IPS-11a (cell line): ENCODE data around the gene LINC00305.

Source experiments
- H3K4me3 ChIP-seq: one replicate; pipeline ENCODE4 v1.5.1; 2013; ENCODE audit warnings: low read depth, low read length, control low read depth

LINC00305 gene

DNA sequence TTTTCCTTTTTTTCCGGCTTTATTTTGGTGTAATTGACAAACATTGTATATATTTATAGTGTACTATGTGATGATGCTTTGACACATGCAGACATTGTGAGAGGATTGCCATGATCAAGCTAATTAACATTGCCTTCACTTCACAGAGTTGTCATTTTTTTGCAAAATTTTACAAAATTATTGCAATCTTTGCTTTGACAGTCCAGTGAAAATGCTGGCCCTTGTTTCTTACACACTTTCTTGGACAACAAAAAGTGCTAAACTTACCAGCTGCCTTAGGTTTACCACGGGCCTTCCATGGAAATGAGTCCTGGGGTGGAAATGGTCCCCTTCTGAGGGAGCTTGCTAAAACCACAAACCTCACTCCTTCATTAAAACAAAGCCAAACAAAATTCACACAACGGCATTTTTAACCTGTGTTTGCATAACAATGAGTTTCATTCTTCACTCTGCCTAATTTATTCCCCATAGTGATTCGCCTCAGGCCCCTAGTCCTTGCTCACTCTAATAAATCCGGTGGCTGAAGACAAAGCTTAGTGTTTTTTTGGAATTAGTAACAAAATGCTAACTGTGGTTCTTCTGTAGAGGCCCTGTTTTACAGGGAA is 32.2 kb downstream of the LINC00305 start:
- no peak overlapping the region for H3K4me3 ChIP-seq

DNA sequence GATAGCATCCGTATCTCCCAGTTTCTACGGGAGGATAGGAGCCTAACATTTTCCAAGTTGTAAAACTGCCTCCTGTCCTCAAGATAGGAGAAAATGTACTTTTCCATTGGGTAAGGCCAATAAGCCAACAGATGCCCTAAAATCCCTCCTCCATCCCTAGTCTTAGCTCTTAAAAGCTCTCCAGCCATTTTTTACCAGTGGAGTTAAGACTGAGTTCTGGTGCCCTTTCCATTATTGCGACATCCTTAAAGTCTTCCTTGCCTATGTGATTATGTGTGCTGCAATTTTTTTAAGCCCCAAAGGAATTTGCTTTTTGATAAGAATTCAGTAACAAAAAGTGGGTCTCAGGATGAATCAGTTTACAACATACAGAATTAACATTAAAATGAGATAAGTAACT is 33.0 kb downstream of the LINC00305 start:
- H3K4me3 ChIP-seq = no peak overlapping the region

DNA sequence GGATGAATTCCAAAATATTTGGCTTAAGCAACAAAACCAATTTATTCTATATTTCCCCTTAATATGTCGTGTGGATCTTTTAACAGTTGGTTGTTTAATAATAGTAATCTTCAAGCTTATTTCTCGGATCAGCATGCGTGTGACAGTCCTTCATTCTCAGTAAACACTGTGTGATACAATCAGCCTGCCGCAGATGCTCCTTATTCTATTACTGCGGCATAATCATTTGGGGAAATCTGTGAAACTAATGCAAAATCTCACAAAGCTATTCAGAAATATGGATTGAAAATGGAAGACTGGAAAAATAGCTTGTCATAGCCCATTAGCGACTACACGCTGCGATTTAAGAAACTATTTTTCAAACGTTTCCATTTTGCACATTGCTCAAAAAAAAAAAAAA is 36.9 kb downstream of the LINC00305 start:
- H3K4me3 ChIP-seq = no peak overlapping the region

DNA sequence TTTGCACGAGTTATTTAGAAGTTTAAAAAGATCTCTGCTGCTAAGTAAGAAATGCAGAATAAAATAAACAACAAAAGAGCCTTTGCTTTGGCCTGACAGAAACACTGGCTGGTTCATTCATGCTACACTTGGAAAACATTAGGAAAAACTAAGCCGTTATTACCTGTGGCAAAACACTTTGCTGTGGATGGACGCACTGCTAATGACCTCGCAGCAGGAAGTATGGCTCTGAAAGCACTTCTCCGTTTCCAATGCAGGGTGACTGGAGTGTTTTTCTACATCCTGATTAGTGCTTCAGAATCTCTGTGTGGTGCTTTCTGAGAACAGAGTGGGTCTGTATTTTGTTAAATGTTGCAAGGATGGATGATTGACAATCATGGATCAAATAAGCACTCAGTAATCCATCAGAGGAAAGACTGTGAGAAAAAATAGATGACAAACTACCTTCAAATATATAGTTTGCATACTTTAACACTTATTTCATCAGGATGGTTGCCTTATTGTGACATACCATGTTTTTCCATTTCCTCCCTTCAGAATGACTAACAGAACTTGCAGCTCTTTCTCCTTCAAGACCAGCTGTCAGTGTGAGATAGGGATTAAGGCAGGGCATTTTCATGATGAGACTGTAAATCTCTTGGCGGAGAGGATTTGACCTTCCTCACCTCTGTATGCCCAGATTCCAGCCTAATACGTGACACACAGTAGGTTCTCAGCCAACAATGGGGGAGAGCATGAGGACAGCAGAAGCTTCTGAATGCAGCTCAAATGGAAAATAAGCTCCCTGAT is 38.0 kb downstream of the LINC00305 start:
- no peak overlapping the region for H3K4me3 ChIP-seq

DNA sequence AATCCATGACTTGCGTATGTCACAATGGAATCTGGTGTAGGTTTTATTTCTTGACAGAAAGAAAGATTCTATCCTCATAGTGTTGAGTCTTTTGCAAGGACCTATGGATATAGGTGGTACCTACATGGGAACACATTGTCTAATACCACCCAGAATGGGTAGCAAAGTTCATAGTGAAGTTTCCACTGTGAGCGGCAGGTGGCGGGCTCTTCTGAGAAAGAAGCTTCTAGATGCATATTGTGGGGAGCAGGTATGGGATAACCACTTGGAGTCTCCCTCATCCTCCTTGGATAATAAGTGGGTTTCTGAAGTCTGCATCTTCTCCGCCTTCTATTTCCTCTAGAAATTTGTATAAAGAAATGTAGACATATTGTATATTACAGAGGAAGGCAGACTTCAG is 44.9 kb downstream of the LINC00305 start:
- no peak overlapping the region for H3K4me3 ChIP-seq

DNA sequence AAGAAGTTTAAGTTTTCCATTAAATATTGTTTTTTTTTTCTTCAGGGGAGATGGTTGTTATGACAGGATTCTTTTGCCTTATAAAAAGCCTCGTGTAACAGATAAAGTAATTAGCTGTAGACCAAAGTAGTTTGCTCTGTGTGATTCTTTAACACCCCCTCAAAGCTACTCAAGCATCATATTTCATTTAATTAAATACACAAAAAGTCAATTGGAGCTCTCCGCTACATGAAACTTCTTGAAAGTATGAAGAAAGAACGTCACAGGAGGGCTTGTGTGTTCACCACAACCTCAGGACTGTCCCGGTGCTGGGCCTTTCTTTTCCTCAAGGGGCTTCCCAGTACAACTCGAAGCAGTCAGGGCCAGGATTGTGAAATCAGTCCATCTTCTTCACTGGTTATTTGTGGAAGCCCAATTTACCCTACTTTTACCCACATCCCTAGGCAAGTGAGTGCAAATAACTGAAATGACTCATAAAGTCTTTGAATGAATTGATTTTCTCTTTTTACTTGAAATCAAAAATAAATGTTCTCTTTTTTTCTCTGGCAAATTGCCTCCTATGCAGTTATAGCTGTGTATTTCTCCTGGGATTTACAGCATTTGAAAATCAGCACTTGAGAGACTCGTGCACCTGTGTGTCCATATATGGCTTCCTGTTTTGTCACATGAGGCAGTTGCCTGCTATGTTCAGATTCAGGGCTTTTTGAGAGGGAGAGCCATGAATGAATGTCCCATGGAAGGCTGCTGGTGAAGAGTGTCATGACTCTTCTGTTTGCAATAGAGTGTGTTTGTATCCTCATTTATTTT is 48.6 kb downstream of the LINC00305 start:
- H3K4me3 ChIP-seq = no peak overlapping the region

DNA sequence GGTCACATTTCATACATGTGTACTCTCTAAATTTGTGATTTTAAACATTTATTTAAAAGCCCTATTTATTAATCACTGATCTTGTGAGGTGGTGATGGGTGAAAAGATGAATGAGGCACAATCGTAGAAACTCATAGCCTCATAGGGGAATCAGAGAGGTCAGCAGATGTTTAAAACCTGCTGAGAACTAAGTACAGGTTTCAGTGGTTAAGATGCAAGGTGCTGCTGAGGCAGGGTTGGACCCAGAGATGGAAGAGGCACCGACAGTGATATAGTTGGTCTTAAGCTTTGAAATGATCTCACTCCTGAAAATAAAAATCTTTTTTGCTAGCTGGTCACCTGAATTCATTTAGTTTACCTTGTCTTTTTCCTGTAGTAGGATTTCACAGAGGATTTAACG is 49.6 kb downstream of the LINC00305 start:
- no peak overlapping the region for H3K4me3 ChIP-seq

DNA sequence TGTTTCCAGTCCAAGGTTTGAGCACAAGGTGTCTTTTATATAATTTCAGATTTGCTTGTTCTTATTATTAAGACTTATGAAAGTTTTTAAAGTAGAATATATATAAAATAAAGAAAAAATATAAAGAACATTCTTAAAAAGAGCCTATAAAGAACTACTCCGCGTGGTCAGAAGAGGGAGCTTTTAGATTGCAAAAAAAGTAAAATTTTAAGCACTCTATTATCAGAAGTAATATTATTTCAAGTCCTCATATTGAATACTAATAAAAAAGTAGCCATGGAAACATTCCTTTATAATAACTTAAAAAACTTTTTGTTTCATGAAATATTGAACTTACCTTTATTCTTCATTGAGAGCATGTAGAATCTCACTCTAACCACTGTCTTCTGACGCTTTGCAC is 51.4 kb downstream of the LINC00305 start:
- no peak overlapping the region for H3K4me3 ChIP-seq

DNA sequence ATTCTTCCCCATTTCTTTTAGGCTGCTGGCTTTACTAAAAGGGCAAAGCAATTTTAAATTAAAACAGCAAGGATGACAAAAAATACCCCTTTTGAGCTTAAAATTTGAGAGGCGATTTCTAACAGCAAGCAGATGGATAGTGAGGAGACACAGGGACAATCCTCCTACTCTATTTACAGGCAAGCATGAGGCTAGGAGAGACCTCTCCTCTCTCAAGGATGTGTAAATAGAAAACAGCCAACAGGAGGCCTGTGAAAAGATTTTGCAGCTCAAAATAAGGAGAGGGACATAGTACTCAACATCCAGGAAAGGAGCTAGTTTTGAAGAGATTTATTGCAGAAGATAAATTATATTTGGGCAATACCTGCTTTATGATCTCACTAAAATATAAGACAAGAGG is 53.8 kb downstream of the LINC00305 start:
- no peak overlapping the region for H3K4me3 ChIP-seq

DNA sequence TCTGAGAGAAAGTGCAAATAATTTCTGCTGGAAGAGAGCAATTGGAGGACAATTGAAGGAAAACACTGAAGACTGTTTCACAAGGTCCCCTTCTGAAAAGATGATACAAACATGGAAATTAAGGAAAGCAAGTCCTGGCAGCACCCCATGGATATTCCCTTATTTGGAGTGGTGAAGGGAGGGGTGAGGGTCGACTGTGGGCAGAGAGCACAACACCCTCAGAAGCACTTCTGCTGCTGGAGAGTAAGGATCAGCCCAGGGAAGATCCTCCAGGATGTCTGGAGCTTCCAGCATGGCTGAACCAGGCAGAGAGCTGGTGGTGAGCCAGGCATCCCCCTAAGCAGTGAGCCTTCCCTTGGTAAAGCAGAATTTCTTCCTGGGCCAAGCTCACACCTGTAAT is 54.7 kb downstream of the LINC00305 start:
- H3K4me3 ChIP-seq = no peak overlapping the region

DNA sequence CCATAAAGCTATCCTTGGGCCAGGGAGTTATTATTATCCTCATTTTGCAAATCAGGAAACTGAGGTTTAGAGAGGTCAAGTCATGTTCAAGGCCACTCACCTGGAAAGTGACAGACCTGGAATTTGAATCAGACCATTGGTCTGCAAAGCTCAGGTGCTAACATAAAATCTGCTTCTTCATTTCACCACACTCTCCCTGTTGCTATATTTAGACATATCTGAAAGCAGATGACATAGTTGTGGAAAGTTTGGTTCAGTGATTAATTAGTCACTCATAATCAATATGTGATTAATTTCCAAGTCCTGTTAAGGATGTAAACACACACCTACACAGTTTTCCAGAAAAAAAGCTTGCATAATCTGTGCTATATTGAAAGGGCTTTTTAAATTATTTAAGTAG is 57.4 kb downstream of the LINC00305 start:
- no peak overlapping the region for H3K4me3 ChIP-seq

DNA sequence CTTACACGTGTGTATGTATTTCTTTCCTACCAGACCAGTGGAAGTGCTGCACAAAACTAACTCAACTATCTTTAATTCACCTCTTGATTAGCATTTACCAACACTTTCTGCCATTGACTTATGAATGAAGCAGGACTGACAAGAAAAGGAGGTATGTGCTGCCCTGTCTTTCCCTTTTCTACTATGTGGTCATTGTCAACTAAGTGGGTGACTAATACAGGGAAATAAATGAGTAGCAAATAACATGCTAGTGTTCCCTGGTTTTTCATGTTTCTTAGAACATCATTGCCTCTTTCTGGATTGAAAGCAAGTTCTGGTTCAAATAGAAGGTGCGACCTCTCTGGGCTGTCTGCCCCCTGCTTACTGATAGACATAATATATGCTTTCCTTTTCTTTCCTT is 58.0 kb downstream of the LINC00305 start:
- H3K4me3 ChIP-seq = no peak overlapping the region

DNA sequence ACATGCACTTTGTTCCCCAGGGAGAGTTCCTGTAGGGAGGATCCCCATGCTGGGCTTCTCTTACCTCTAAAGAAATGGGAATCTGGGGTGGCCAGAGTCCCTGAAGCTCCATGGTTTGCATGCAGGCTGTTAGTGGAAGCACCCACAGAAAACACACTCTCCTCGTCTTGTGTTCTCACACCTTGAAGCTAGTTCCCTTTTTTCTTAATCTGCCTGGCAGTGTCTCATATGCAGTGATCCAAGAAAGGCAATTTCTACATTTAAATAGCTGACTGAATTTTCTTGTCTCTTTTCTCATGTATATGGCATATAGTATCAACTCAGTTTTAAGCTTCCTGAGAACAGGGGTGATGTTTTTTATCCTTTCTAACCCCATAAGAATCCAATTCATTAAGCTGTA is 65.0 kb downstream of the LINC00305 start:
- H3K4me3 ChIP-seq = no peak overlapping the region

DNA sequence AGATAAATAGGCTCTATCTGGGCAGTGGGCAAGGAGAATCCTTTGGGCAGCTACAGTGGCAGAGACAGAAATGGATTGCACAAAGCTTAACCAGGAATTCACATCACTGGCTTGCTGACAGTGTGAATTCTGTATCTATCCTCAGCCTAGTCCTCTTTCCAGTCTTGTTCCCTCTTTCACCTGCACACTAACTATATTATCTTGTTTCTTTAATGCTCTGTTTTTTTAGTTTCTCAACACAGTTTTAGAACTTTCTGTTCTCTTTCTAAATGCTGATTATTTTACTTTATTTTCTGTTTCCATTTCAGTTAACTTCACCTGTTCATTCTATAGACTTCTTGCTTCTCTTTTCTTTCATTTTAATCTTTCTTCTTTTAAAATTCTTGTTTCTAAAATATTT is 66.4 kb downstream of the LINC00305 start:
- no peak overlapping the region for H3K4me3 ChIP-seq

DNA sequence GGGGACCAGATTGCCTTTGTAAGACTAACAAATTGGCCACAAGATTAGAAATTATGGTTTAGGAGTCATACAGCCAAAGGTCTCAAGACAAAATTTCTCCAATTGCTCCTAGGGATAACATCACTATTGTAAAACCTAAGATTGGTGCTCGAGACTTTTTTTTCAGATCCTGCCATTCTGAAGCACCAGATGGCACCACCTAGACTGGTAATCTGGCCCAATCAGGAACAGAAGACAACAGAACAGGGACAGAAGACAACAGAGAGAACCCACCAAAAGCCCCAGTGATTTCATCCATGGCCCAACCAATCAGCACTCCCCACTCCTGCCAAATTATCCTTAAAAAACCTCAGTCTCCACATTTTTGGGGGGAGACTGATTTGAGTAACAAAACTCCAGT is 66.8 kb downstream of the LINC00305 start:
- no peak overlapping the region for H3K4me3 ChIP-seq

DNA sequence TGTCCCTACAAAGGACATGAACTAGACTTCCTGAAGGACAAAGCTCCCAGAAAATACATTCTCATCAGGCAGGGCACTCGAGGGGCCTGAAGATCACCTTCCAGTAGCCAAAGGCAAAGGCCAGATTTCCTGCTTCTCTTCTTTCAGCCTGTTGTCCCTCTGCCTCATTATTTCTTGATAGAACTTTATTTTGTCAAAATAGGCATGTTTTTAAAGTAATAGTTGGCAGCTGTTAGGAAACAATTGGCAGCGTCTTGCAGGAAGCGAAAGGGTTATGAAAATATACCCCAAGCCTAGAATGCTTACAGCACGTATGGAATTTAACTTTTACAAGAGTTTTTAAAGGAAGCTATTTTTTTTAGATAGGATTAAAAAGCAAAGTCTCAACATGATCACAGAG is 74.9 kb downstream of the LINC00305 start:
- no peak overlapping the region for H3K4me3 ChIP-seq

DNA sequence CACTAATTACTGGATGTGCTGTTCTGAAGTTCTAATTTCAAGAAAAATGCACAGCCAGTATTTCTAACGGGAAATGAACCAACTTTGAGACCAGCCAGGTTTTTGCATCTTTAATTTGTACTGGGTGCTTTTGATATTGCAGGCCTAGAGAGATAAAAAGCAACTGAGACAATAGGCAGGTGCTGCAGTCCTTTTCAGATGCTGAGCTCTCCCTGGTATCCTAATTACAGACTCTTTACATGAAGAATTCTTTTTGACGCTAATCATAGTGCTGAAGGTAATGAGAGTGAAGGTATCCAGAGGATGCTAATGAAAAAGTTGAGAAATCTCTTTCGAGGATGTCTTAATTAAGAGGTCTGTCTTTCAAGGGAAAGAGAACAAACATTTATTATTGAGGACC is 93.9 kb downstream of the LINC00305 start:
- no peak overlapping the region for H3K4me3 ChIP-seq

DNA sequence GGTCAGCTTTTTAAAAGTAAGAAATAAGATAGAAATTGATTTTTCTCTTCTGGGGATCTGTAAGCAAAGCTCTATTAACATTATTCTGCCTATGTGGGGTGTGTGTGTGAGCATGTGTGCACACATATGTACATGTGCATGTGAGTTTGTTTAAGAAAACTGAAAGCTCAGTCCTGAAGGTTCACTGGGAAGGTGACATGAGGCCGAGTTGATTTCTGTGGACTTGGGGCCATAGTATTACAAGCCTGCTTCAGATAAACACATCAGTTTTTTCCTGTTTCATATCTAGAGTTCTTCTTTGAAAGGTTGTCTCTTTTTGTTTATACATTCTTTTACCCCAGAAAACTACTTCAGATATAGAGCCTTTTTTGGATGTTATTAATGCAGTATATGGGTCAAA is 95.6 kb downstream of the LINC00305 start:
- H3K4me3 ChIP-seq = no peak overlapping the region

DNA sequence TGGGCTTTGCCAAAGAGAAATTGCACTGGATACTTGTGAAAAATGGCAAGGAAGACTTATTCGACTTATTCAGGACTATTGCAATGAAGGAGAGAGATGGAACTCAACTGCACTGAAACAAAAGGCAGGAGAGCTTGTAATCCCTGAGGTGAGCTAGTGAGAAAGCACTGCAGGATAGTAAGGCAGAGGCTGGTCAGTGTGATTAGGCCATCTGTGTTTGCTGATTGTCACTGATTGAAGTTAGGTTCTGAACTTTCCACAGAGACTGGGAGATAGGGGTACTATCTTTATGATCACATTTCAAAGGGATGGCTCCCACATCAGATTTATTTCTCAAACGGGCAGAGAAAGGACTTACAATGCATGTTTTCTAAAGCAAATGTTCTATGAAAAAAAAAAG is 96.1 kb downstream of the LINC00305 start:
- no peak overlapping the region for H3K4me3 ChIP-seq

DNA sequence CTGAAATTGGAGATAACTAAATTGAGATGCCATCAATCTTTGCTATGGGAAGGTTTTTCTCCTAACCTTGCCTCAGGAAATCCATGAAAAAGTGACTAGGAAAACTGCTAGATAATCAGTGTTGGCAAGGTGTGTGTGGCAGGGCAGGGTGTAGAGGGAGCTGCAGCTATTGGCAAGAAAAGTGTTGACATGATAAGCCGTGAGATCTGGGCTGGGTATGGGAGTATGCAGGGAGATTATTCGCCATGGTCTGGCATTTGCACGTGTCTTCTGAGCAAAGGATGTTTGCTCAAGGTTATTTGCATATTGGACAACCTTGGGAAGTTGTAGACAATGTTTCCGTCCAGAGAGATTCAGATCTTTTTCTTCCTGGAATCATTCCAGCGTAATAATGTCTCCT is 104.3 kb downstream of the LINC00305 start:
- H3K4me3 ChIP-seq = no peak overlapping the region

DNA sequence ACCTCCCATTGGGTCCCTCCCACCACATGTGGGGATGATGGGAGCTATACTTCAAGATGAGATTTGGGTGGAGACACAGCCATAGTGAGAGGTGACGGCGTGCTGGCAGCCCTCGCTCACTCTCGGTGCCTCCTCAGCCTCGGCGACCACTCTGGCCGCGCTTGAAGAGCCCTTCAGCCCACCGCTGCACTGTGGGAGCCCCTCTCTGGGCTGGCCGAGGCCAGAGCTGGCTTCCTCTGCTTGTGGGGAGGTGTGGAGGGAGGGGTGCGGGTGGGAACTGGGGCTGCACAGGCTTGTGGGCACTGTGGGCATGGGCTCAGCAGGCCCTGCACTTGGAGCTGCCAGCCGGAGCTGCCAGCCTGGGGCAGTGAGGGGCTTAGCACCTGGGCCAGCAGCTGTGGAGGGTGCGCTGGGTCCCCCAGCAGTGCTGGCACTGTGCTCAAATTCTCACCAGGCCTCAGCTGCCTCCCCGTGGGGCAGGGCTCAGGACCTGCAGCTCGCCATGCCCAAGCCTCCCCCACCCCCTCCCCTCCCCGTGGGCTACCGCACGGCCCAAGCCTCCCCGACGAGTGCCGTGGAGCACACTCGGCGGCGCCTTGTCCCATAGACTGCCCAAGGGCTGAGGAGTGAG is 106.0 kb downstream of the LINC00305 start:
- no peak overlapping the region for H3K4me3 ChIP-seq
